ENCODE results near the gene B3GALT5.

Gene B3GALT5

GRCh38 chr21:39604951-39605350, 7.8 kb upstream of the B3GALT5 start:
- DNase-seq (ENCODE audit: low spot score): no peak

GRCh38 chr21:39610703-39611102, 2.0 kb upstream of the B3GALT5 start:
- no peak for DNase-seq (ENCODE audit: low spot score)

GRCh38 chr21:39611551-39612190, 1.1 kb upstream of the B3GALT5 start:
- no peak for DNase-seq (ENCODE audit: low spot score)

- no peak for DNase-seq (ENCODE audit: low spot score)
Observed at GRCh38 chr21:39613041-39613934, 548 bp downstream of the B3GALT5 start.

GRCh38 chr21:39616211-39616772, 3.6 kb downstream of the B3GALT5 start:
- no peak for DNase-seq (ENCODE audit: low spot score)

GRCh38 chr21:39620856-39621255, 8.1 kb downstream of the B3GALT5 start:
- DNase-seq (ENCODE audit: low spot score): no peak

- no peak for DNase-seq (ENCODE audit: low spot score)
Observed at GRCh38 chr21:39625211-39625895, 12.6 kb downstream of the B3GALT5 start.

GRCh38 chr21:39628385-39628784, 15.6 kb downstream of the B3GALT5 start:
- DNase-seq (ENCODE audit: low spot score): no peak

- DNase-seq (ENCODE audit: low spot score): no peak
Observed at GRCh38 chr21:39630191-39630591, 17.5 kb downstream of the B3GALT5 start.

GRCh38 chr21:39630827-39631226, 18.1 kb downstream of the B3GALT5 start:
- DNase-seq (ENCODE audit: low spot score): no peak

- DNase-seq (ENCODE audit: low spot score): no peak
Observed at GRCh38 chr21:39631842-39632562, 19.3 kb downstream of the B3GALT5 start.

GRCh38 chr21:39632796-39633442, 20.2 kb downstream of the B3GALT5 start:
- no peak for DNase-seq (ENCODE audit: low spot score)

GRCh38 chr21:39633770-39634181, 21.0 kb downstream of the B3GALT5 start:
- no peak for DNase-seq (ENCODE audit: low spot score)

- no peak for DNase-seq (ENCODE audit: low spot score)
Observed at GRCh38 chr21:39634507-39634906, 21.8 kb downstream of the B3GALT5 start.

- no peak for DNase-seq (ENCODE audit: low spot score)
Observed at GRCh38 chr21:39637197-39637970, 24.6 kb downstream of the B3GALT5 start.

GRCh38 chr21:39637971-39638240, 25.2 kb downstream of the B3GALT5 start:
- no peak for DNase-seq (ENCODE audit: low spot score)

- no peak for DNase-seq (ENCODE audit: low spot score)
Observed at GRCh38 chr21:39638281-39638680, 25.5 kb downstream of the B3GALT5 start.

- no peak for DNase-seq (ENCODE audit: low spot score)
Observed at GRCh38 chr21:39640754-39641153, 28.0 kb downstream of the B3GALT5 start.

- DNase-seq (ENCODE audit: low spot score): no peak
Observed at GRCh38 chr21:39641827-39642450, 29.2 kb downstream of the B3GALT5 start.

GRCh38 chr21:39644062-39644560, 31.4 kb downstream of the B3GALT5 start:
- no peak for DNase-seq (ENCODE audit: low spot score)

All from cerebellar cortex (tissue), 1 donor.